NCI-H226 (cell line): ENCODE data around the gene IGSF9.

Source experiments
- DNase-seq: peaks from one replicate; pipeline ENCODE4 v3.0.0-alpha.2; 2015

Gene IGSF9

GRCh38 chr1:159944623-159945455, 574 bp downstream of the IGSF9 start:
- DNase-seq = peak; percentile 93

DNA sequence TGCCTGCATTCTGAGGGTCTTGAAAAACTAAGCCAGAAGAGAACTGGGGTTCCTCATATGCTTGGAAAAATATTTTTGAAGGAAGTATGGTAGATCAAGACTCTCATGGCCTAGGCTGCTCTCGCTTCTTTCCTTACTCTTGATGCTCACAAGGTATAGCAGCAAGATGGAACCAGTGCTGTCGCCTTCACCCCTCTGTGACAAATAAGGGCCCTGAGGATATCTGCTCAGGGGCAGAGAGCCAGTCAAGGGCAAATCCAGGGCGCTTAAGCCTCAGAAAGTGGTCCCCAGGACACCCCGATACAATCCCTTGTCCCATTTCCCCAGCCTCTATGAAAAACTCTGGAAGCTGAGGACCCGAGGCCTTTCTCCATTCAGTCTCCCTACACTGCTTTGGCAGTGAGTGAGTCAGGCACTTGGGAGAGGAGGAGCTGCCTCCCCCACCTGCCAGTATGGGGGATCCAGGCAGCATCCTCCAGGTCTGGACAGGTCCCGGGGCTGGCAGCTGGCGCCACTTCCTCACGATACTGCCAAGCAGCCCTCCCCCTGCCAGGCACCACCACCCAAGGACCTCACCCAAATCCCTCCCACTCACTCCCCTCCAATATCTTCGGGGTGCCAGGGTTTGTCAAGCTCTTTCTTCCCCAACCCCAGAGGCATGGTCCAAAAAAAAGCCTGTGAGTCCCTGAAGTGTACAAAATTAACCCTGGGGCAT, 1.3 kb downstream of the IGSF9 start:
- DNase-seq = peak; percentile 92

DNA sequence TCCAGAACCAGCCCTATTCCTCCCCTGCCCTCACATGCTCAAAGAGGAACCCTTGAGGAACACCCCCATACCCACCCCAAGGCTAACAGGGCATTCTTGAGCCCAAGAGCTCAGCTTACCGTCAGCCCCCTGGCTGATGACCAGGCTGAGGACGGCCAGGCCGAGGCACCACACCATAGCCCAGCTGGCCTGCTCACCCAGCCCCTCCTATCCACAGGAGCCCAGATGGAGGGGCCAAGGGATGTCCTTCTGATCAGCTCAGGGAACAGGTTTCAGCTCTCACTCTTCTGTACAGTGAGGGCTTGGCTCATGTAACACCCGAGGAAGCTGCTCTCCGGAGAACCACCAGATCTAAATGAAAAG, 2.2 kb downstream of the IGSF9 start:
- DNase-seq = no peak

- DNase-seq = no peak
These were observed 2.7 kb downstream of the IGSF9 start for GRCh38 chr1:159942632-159943277.

DNA sequence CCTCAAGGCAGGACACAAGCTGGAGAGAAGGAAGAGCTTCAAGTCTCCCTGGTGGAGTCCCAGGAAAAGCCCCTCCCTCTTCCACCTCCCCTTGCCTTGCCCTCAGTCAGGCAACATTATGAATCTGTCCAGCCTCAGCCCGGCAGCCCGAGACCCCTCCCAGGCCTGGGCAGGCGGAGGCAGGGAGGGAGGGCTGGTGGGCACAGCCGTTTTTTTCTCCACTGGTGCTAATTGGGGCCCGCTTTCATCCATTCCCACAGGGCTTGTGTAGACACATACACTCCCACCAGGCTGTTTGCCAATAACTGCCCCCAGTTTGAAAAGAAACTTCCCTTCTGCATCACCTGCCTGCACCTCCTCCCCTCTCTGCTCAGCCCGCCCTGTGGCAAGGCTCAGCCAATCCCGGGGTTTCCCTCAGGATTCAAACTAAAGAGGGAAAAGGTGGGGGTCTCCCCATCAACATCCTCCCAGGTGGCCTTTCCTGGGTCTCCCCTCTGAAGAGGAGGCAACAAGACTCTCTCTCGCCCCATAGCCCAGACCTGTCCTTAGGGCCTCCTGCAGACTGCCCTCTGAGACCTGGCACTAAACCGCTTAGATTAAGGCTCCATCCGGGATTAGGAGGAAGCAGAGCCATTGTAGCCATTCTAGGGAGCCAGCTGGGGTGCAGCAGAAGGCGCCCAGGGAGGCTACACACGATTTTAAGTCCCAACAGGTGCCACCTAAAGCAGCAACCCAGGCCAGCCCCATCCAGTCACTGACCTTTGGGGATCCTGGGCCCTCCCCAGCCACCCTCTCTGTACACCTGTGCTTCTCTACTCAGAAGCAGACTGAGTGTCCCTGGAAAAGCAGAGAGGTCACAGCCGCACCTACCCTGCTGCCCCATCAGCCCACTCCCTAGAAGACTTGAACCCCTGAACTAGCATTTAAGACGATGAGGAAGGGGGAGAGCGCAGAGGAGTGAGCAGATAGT, 3.5 kb downstream of the IGSF9 start:
- no peak for DNase-seq

DNA sequence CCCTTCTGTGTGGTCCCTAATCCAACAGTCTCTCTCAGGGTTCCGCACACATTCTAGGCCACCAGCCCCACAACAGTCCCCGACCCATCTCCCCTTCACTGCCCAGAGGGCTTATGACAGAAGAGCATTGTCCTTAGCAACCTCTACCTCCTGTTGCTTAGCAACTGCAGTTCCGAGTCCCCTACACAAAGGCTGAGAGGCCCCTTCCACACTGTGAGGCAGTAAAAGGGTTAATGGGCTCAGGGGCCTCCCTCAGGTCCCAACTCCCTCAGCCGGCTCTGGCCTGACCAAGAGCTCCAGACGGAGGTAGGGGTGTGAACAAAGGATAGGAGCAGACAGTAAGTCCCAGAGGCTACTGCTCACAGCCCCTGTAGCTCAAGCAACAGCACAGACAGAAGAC, 4.3 kb downstream of the IGSF9 start:
- DNase-seq = no peak

DNA sequence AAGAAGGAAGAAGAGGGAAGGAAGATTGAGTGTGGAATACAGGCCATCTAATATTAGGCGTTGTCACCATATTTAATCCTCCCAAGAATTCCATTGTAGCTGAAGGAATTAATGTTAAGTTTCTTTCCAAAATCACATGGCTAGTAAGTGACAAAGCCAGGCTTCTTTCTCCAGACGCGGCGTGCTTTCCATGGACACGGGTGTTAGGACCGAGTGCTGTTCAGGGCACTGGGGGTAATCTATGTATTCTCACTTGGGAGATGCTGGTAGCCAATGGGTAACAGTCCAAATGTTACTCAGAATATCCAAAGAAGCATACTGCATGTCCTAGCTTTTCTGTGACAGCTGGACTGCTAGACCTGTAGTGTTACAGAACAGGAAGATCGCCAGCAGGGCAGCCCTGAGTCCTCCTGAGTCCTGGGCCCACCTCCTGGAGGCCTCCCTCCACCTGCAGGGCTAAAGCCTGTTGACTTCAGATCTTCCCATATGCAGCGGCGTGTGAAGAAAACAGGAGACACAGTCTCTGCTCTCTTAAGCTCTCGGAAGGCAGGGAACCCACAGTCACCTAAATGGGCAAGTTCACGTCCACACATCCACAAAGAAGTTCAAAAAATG, 5.3 kb downstream of the IGSF9 start:
- DNase-seq = no peak

DNA sequence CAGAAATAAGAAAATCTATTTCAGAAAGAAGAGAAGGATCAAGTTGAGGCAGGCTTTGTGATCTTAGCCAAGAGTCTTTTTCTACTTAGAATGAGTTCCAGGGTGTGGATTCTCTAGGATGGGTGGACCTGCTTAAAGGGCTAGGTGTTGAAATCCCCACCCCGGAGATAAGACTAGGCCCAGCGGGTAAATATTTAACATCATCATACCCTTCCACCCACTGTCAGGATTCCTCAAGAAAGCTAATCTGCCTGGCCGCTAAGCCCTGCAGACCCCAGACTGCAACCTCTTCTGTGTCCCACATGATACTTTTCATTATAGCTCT, 5.8 kb downstream of the IGSF9 start:
- DNase-seq = no peak

DNA sequence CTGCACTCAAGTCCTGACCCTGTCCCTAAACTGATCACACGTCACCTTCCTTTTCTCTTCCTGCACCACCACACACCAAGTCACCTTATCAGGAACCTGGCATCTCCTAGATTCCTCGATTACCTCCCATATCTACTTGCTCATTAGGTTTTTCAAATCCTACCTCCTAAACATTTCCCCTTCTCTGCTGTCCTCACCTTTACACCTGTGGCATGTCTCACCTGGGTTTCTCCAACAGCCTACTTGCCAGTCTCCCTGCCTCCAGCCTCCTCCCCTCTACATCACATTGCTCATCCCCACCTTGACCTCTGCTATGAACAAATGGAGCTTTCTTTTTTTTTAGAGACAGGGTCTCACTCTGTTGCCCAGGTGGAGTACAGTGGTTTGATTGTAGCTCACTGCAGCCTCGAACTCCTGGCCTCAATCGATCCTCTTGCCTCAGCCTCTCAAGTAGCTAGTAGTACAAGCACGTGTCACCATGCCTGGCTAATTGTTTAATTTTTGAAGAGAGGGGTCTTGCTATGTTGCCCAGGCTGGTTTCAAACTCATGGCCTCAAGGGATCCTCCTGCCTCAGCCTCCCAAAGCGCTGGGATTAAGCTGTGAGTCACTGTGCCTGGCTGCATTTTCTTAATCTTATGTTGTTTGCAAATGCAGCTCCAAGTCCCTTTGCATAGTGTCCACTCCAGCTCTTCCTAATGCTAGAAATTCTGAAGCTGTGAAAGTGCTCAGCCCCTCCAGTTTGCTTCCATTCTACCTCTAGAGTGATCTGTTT, 6.3 kb downstream of the IGSF9 start:
- DNase-seq = no peak

DNA sequence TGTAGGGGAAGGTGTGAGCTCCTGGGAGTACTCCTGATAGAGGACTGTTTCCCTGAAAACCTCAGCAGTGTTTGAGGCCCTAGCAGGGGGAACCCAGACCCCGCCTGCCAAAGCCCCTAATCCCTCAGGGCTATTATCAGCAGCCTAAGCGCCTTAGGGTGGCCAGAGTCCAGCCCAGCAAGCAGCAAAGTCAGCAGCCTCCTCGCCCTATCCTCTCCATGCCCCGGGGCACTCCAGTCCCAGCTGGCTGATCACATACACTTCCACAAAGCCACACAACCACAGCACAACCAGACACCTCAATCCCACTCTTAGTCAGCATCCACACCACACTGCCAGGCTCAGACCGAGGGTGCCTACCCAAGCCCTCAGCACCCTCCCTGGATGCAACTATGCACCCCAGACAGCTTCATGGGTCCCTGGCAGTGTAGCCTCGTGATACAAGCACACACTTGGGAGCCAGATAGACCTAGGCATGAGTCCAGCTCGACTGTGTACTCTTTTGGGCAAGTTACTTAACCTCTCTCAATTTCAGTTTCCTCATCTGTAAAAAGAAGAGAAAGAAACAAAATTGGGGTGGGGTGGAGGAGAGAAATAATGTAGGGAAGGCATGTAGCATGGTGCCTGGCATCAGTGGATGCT, 7.1 kb downstream of the IGSF9 start:
- no peak for DNase-seq

DNA sequence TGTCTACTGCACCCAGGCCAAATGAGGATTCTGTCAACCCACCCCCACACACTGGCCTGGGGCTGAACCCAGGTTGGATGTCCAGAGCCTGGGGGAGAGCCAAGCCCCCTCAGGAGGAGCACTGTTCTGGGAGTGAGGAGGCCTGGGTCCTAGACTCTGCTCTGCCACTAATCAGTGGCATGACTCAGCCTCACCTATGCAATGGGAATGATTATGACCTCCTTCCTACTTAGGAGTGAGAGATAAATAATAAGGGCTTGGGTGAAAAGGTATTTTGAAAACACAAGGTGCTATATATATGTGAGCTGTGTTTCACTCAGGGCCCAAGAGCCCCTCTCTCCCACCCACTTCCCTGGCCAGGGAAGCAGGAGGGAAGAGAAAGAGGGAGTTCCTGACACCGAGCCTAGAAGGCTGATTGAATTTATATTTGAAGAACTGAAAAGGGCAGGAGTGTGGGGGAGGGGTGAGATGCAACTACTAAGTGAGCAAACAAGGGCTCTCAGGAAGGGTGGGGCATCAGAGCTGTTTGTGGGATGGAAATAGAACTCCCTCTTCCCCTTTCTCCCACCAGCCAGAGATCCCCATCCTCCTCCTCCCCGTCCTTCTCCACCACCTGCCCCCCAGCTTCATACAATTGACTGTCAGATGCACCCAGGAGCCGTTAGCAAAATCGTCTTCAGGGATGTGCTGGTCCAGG, 8.2 kb downstream of the IGSF9 start:
- no peak for DNase-seq

- peak; percentile 51 for DNase-seq
These were observed 9.0 kb downstream of the IGSF9 start for GRCh38 chr1:159936273-159936904.

DNA sequence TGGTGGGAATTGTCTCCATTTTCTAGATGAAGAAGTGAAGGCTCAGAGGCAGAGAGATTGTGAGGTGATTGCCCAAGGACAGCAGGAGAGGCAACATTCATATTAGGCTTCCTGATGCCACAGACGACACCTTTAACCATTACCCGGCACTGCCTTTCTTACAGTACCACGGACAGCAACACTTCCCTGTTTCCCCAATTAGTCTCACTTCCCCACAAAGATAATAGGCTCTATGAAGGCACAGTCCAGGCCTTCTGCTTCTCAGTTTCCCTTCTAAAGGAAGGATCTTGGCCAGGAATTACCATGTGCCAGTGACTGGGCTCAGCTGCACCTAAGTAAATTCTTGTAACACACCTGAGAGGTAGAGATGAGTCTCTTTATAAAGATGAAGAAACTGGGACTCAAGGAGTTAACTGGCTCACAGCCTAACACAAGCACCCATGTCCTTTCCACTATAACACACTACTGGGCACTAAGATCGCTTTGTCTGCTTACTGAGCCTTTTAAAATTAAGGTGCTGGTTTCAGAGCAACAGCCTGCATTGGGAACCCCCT, 9.6 kb downstream of the IGSF9 start:
- no peak for DNase-seq

GRCh38 chr1:159935305-159935704, 10.1 kb downstream of the IGSF9 start:
- DNase-seq = no peak

DNA sequence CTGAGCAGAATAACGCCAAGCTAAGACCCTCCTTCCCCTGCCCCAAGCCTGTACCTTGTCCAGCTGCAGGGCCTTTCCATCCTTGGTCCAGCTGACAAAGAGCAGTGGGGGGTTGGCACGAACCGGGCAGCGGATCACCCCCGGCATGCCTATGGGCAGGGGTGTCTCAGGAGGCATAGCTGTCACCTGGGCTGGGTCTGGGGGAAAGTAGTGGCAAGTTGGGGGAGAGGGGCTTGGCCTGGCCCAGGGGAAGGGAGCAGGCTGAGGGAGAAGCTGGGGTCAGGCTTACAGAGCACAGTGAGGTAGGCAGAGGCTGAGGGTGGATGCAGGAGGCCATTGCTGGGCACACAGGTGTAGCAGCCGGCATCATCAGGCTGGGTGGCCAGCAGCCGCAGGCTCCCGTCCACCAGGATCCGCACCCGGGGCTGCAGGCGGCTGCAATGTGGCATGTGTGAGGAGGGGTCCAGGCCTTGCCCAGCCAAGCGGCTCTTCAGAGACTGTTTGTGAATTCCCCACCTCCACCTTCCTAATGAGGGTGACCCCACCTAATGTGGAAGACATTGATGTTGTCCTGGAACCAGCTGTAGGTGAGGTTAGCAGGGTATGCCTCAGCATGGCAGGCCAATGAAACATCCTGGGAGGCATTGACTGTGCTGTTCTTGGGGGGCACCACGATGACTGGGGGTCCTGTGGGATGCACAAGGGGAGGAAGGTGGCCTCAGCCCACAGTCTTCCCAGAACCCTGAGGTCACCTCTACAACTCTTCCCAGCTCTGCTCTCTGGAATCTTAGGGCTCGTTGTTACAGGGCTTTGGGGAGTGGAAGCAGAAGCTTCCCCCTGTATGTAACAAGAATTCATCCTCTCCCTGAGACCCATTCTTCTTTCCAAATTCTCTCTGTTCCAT, 11.0 kb downstream of the IGSF9 start:
- no peak for DNase-seq

- DNase-seq = no peak
These were observed 12.1 kb downstream of the IGSF9 start for GRCh38 chr1:159933347-159933746.

DNA sequence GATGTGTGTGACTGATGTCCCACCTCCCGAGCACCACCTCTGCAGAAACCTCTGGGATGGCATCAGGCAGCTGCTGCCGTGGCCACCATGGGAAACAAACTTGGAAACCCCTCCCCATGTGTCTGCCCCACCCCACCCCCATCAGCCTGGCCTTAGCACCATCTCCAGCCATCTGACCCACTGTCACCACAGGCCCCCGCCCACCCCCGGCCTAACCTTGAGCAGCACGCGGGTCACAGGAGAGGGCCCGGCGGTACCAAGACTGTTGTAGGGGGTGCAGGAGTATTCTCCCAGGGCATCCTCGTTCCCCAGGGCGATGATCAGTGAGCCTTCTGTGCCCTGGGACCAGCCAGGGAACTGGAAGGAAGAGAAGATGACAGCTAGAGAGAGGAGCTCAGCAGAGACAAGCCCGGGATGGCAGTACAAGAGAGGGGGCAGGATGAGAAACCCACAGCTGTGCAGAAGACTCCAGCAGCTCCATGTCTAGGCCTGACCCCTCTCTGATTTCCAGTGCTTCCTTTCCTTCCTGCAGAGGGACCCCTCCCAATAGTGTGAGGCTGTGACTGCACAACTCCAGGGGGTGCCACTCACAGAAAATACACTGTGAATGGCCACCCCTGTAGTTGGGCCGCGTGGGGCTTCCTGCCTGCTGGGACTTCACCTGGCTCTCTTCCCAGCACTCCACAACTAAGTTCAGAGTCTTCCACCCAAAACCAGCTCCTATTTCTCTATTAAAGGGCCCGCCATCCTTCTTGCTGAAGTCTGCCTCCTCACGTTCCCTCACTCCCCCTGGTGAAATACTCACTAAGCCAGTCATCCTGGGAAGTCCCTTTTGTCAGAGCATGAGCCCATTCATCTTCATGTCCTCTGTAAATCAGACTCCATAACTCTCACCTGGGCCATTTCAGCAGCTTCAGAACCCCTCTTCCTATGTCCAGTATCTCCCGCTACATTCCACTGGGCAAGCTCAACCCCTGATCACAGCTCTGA, 12.8 kb downstream of the IGSF9 start:
- no peak for DNase-seq
